ENCODE results near the gene CCT6A.
"Not testable (repeated sequence)": the region's sequence is repeated elsewhere in the genome, so short reads cannot be mapped to it uniquely, and the experiment has no call there.

- not testable (repeated sequence) for TF ChIP-seq CTCF (IDR thresholded peaks at IDR 0.05 in 2 of 3, conservative IDR thresholded peaks at IDR 0.05 in 1 of 3; ENCODE audit: insufficient read depth in 2 of 3, low read depth in 1 of 3, low read length in 3 of 3); EZH2 (IDR thresholded peaks at IDR 0.05; ENCODE audit: borderline replicate concordance, low read depth, low read length); CEBPB (tag; IDR thresholded peaks at IDR 0.05); ZNF407 (IDR thresholded peaks at IDR 0.05; ENCODE audit: low read depth); CREB1 (IDR thresholded peaks at IDR 0.05); CREB1 (CRISPR knock-in tag; IDR thresholded peaks at IDR 0.05); FOXJ3 (CRISPR knock-in tag; IDR thresholded peaks at IDR 0.05); OTX1 (CRISPR knock-in tag; IDR thresholded peaks at IDR 0.05); KLF1 (tag; IDR thresholded peaks at IDR 0.05); POLR2A (conservative IDR thresholded peaks at IDR 0.05); REST (IDR thresholded peaks at IDR 0.05; ENCODE audit: borderline replicate concordance); REST (CRISPR knock-in tag; IDR thresholded peaks at IDR 0.05; ENCODE audit: low read depth); GTF3C2 (IDR thresholded peaks at IDR 0.05; ENCODE audit: borderline replicate concordance, extremely low read depth, insufficient read length); KLF16 (IDR thresholded peaks at IDR 0.05)
Observed at GRCh38 chr7:56032578-56032977, 19.0 kb upstream of the CCT6A start.
